ELF-1 (cell line): Measurements from ENCODE around the gene COL20A1.
A peak's percentile ranks its signal among the peaks of the same experiment; 100 is the strongest.
"Not testable (repeated sequence)": the region's sequence is repeated elsewhere in the genome, so short reads cannot be mapped to it uniquely, and the experiment has no call there.

ENCODE experiments used
- DNase-seq: peaks from one replicate; pipeline ENCODE4 v3.0.0-alpha.2; 2016; ENCODE audit warnings: low read depth, low spot score

Gene COL20A1

DNA sequence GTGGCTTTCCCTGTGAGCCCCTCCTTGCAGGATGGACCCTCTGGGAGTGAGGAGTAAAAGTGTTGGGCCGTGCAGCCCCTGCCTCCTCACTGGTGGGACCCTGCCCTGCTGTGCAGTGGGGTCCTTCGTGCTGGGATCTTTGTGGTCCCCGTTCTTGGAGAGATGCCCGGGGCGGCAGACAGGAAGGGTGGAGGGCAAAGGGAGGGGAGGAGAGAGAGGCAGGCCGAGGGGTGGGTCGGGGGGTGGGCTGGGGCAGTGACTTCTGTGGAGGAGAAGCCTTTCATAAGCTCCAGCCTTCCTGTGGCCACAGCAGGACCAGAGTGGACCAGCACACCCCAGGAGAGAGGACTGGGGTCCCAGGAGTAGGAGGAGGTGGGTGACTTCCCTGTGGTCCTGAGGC, at the start of gene COL20A1:
Gene COL20A1 (plus strand): TSS at position 283 of the 400 bp plus-strand sequence. CDS start 1,922 bp downstream, outside the sequence.
- DNase-seq: no peak

DNA sequence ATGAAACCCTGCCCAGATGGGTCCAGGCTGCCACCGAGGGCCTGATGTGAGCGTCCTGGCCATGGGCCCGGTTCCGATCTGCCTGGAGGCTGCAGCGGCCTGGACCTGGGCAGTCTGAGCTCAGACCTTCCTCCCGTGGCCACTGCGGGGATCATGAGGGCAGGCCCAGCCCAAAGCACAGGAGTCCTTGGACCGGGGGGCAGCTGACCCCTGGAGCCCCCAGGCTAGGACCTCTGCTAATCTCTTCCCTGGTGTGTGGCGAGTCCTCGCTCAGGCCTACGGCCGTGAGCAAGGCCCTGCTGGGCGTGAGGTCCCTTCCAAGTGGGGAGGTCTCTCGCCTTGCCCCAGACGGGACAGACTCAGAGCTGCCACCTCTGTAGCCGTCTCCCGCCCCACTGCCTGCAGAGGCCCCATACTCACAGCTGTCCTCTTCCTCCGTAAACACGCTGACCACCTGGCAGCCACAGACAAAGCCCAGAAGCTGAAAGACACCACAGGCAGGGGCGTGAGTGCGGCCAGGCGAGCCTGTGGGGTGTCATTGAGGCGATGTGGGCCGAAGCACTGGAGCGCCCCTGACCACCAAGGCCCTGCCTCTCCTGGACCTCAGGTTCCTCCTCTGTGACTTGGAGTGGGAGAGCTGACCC, 49.3 kb upstream of the COL20A1 start:
- DNase-seq: no peak

DNA sequence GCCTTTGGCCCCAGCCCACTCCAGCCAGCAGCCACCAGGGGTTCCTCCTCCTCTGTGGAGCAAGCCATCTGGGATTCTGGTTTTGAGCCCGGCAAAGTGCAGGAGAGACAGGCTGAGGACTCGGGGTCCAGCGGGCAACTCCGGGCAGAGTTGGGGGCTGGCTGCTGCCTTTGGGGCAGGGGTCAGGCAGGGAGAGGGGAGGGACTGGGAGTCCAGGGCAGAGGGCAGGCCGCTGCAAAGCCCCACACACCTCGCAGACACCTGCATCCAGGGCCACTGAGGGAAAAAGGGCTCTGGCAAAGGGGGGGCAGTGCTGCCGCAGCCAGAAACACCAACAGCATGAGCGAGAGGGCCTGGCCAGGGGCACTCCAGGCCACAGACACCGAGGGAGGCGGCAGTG, 48.5 kb upstream of the COL20A1 start:
- no peak for DNase-seq

DNA sequence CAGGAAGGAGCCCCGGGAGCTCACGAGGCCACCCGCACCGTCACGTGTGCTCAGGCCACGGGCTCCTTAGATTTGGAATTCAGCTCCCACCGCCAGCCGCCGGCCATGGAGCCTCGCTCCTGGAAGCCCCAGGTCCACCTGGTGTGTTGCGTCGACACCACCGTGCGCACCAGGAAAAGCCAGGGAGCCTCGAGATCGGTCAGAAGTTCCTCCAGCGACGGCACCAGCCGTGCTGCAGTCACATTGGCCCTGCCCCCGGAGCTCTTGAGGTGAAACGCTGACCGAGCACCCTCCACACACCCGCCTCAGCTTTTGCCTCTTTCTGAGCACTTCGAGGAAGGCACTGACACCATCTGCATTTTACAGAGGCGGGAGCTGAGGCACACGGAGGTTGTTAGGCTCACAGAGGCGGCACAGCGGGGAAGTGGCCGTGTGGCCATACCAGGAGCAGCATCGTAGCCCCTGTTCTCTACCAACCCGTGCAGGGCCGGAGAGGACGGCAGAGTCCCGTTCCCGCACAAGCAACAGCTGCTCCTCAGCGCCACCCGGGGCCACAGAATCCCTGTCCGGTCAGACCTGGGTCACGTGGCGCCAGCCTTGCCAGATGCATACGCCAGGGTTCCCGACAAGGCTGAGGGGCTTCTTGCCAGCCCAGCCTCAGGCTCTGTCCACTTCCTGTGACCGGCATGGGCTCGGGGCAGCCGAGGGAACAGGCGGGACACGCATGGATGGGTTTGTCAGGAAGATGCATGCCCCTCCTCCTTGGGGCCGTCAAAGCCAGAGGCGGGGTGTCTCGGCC, 46.3 kb upstream of the COL20A1 start:
- DNase-seq: peak; percentile 67

DNA sequence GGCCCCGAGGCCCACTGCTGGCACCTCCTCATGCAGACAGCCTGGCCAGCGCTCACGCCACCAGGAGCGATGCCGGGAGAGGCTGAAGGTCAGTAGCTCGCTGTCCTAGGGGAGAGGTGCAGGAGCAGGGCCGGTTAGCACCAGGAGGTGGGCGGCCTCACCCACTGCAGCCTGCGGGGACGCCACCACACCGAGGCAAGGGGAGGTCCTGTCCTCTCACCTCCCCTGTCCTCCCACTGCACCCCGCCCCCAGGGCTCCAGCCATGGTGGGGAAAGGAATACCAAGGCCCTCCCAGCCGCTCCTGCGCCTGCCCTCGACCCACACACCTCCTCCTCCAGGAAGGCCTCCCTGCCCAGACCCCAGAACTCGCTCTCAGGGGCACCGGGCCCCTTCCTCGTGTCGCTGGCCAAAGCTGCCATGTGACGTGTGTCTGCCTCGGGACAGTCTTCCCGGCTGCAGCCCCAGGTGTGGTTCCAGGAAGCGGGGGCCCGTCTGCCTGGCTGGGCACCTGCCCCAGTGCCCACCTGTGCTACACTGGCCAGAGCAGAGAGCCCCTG, 45.2 kb upstream of the COL20A1 start:
- DNase-seq: no peak

DNA sequence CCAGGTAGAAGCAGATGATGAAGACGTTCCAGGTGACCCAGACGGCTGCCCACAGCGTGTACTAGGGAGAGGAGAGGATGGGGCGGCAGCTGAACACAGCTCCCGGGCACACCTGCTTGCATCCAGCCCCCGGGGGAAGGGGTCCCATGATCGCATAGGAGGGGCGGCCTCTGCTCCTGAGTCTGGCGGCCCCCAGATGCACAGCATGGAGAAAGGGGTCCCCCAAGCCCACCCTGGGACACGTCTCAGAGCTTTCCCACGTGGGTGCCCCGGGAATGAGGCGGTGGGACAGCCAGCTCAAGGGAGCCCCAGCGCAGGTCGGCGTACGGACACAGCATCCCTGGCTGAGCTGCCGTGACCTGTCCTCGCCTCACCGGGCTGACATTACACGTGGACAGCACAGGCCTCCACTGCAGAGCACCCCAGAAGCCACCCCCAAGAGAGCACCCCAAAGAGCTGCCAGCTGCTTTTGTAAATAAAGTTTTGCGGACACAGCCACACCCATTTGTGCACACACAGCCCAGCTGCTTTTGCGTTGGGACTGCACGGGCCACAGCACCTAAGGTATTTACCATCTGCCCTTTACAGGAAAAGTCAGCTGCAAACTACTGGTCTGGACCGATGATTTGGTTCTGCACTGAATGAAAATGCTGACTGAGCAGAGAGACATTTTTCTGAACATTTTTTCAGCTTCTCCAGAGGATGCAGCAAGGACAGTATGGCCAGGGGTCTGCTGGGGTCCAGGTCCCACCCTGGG, 44.0 kb upstream of the COL20A1 start:
- DNase-seq: no peak

DNA sequence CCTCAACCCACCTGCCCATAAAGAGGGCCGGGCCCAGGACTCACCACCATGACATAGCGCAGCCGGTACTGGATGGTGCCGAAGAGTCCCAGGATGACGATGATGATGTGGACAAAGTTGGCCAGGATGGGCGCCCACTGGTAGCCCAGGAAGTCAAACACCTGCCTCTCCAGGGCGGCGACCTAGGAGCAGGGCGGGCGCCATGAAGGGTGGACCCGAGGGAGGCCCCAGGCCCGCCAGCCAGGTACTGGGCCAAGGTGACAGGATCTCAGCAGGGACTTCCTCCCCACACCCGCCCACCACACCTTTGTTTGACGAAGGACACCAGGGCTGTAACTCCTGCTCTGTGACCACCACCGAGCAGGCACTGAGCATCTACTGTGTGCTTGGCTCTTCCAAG, 43.1 kb upstream of the COL20A1 start:
- no peak for DNase-seq

DNA sequence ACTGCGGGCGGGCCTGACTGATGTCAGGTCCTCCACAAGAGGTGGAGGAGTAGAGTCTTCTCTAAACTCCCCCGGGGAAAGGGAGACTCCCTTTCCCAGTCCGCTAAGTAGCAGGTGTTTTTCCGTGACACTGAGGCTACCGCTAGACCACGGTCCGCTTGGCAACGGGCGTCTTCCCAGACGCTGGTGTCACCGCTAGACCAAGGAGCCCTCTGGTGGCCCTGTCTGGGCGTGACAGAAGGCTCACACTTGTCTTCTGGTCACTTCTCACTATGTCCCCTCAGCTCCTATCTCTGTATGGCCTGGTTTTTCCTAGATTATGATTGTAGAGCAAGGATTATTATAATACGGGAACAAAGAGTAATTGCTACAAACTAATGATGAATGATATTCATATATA, 41.6 kb upstream of the COL20A1 start:
- not testable (repeated sequence) for DNase-seq

DNA sequence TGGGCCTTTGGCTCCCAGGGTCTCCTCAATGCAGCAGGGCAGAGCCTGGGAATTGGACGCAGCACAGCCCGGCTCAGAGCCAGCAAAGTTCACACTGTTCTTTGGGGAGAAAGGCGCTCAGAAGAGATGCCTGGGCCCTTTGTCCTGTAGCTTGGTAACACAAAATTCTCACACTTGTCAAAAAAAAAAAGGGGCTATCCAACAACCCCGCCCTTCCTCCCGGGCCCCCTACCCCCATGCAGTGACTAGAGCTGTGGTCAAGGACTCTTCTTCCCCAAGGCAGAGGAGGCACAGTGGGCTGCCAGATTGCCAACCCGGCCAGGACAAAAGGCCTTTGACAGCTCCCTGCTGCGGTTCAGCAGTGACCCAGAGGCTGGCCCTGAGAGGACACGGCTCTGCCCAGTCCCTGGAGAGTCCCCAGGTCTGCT, 40.7 kb upstream of the COL20A1 start:
- no peak for DNase-seq

DNA sequence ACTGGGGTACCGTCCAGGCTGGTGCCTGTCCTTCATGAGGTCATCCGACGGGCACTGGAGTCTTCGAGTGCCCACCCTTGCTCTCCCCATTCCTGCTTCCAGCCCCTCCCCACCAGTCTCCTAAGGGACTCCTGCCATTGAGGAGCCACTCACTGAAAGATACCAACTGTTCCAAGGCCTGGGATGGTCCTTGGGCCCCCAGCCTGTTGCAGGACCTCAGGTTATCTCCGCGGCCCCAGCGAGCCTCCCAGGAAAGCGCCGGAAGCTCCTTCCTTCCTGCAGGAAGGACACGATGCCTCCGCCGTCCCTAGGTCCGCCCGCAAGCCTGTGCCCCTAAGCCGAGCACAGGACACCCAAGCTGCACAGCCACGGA, 39.9 kb upstream of the COL20A1 start:
- no peak for DNase-seq

DNA sequence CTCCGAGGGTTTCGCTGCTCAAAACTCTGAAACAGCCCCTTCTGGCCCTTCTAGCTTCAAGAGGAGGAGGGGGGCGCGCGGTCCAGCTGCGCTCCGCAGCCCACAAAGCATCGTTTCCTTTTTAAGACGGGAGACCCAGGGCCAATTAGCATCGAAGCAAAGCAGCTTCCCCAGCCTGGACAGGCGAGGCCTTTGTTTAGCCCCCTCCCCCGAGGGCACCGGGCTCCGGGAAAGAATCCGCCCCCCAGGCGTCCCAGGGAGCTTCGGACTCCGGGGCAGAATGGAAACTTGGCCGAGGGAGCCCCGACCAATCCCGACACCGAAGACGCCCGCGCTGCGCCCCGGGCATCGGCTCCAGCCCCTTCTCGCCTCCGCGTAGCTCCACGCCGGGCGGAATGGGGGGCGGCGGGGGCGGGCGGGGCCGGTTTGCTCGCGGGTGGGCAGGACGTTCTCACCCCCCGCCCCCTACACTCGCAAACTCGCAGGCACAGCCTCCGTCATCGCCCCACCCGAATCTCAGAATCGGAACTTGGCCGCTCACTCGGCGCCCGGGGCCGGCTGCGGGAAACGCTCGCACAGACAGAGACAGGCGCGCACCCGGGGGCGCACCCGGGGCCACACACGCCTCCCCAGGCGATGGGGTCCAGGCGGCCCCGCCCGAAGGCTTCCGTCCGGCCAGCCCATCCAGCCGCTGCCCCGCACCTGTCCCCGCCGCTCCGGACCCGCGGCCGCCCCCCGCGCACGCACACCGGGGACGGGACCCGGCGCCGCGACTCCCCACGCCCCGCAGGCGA, 39.4 kb upstream of the COL20A1 start:
- peak; percentile 92 for DNase-seq

DNA sequence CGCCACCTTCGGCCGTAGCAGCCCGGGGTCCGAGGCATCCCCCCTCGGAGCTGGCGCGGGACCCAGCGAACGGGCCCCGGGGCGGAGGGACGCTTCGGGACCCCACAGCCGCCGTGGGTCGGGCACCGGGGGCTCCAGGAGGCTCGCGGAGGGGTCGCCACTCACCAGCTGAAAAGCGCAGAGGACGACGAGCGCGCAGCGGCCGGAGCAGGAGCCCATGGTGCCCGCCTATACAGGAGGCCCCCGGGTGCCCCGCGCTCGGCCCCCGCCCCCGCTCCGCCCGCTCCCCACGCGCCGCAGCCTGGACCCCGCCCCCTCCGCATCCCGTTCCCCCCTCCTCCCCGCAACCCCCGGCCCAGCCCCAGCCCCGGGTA, 38.8 kb upstream of the COL20A1 start, which contains the start of gene NKAIN4:
Gene NKAIN4 (minus strand): TSS at position 232 of the 374 bp plus-strand sequence. CDS start 13 bp downstream, at position 219.
- DNase-seq: no peak

DNA sequence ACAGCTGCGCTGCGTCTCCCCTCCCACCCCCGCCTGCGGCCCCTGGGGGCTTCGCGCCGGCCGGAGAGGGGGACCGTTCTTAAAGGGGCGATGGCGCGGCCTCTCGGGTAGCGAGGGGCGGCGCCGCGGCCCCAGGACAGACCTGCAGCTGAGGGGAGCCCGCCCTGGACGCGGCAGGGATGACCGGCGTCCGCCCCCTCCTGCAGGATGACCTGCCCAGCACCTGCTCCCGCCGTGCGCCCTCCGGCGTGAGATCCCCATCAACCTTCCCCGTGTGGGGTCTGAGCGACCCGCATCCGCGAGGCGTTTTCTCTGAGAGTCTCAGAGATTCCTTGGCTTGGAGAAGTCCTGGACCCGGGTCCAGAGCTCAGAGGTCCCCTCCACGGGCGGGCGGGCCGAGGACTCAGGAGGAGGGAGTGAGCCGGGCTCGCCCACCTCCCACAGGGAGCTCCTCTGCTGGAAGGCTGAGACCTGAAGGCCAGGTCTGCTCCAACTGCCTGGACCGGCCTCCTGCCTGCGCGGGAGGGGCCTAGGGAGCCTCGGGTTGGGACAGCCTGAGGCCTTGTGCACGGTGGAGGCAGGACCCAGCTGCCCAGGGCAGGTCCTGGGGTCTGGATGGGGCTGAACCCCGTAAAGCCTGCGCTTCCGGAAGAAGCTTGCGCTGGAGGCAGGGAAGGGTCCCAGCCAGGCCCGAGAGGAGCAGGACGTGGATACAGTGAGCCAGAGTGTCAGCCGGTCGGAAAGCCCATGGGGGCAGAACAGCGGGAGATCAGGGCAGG, 38.2 kb upstream of the COL20A1 start:
- peak; percentile 74 for DNase-seq

DNA sequence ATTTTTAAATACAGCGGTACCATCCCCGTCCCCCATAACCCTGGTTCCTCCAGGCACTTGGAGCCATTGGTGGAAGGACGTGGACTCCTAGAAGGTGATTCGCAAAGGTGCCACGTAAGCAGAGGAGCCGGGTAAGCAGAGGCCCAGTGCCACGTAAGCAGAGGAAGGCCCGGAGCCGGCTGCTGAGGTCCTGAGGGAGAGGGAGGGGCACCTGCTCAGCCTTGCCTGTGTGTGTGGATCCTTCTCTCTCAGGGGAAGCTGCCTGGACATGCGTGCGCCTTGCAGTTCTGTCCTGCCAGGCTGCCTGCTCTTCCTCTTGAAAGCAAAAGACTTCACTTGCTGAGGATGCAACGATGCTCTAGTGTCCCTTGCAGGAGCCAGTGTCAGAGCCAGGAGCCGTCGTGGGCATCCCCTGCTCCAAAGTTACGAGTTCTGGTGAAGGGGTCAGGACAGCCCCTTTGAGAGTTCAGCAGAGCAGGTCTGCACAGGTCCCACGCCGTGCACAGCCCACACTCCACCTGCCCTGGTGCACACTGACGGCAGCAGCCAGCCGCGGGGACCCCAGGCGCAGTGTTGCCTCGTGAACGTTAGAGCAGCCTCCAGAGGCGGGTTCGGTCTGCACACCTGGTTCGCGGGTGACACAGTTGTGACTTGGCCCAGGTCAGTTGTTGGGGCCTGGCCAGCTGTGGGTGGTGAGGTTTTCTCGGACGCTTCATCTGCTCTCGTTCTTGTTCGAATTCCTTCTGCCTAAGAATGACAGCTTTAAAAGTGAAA, 36.9 kb upstream of the COL20A1 start:
- DNase-seq: peak; percentile 62

DNA sequence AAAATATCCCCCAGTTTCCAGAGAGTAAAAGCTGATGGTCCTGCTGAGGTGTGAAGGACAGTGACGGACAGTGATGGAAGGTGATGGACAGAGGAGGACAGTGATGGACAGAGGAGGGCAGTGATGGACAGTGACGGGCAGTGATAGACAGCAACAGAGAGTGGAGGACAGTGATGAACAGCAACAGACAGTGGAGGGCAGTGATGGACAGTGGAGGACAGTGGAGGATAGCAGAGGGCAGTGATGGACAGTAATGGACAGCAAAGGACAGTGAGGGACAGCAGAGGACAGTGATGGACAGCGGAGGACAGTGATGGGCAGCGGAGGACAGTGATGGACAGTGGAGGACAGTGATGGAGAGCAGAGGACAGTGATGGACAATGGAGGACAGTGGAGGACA, 36.0 kb upstream of the COL20A1 start:
- DNase-seq: no peak

DNA sequence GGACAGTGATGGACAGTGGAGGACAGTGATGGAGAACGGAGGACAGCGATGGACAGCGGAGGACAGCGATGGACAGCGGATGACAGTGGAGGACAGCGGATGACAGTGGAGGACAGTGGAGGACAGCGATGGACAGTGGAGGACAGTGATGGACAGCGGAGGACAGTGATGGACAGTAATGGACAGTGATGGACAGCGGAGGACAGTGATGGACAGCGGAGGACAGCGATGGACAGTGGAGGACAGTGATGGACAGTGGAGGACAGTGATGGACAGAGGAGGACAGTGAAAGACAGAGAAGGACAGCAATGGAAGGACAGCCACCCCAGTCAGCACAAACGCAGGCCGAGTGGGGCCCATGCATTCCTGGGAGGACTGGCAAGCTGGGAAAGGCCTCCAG, 35.4 kb upstream of the COL20A1 start:
- no peak for DNase-seq

DNA sequence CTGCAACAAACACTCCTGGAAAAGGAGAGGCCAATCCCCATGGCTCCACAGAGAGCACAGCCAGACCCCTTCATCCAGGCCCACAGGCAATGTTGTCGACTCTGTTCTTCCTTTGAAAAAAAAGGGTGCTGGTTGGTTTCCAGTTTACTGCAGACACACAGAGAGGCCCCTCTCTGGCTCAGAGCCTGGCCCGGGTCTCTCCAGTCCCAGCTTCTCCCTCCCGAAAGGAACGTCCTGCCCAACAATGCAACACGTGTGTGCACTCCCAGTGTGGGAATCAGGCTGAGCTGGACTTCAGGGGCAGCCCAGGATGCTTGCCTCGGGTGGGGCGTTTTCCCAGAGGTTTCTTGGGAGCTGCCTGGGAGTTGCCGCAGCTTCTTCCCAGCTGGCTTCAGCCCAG, 34.2 kb upstream of the COL20A1 start:
- DNase-seq: peak; percentile 69

DNA sequence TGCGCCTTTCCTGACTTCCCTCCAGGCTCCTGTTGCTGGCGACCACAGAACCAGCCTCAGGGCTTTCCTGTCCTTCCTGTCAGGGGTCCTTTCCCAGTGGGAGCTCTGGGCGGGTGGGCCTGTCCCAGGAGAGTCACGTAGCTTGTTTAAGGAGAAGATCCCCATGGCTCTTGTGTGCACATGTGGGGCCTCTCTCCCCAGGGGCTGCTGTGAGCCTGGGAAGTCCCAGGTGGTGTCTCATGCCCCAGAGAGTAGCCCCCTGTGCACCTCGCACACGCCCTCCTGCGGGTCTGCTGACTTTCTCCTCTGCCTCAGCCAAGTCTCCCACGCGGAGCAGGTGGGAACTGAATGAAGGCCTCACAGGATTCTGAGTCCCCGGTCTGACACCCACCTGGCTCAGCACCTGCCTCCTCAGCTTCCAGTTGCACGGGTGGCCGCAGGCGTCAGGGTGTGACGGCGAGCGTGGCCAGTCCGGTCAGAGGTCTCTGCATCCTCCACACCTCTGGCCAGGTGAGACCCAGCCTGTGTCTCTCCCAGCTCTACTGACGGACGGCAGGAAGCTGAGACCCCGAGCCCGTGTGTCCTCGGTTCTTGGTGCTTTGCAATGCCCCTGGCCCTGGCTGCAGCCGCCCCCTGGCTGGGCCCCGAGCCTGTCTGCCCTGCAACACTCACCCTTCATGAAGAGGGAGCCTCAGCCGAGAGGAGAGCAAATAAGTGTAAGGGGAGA, 33.1 kb upstream of the COL20A1 start:
- DNase-seq: no peak

DNA sequence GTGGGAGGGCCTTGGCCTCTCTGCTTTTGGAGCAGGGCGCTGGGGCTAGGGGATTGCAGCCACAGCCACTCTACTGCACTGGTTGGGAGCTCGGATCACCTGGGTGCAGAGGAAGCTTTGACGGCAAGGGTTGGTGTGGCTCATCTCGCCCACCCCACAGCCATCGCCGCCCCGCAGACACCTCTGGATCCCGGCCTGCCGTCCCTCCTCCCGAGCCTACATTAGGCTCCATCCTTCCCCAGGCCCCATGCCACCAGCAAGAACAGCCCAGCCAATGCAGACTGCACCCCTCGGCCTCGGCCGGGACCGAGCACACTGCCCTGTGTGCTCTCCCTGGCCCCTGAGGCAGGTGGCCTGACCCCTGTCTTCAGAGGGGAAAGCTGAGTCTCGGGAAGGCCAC, 32.5 kb upstream of the COL20A1 start:
- no peak for DNase-seq
